Liver (tissue), 9 donors: ENCODE data around the gene RAET1G. TPM values are rescaled to one million over a fixed set of nuclear protein-coding genes. Genes with fewer than 3 reads are reported as not detected.

Experiments
- DNase-seq: peaks from one replicate; pipeline ENCODE4 v3.0.0-alpha.2; 2017; ENCODE audit warnings: low spot score
- H3K27ac ChIP-seq, 2 donors: one replicate each; pipeline ENCODE4 v1.7.0; 2013; ENCODE audit warnings: inconsistent platforms in 2 of 2, low read length in 2 of 2, control low read depth in 1 of 2, low read depth in 1 of 2, mild to moderate bottlenecking in 1 of 2
- H3K27me3 ChIP-seq, 4 donors: one replicate each; pipeline versions ENCODE4 v1.6.1 to v1.7.0; 2013; ENCODE audit warnings: low read length in 3 of 4, inconsistent platforms in 1 of 4, mild to moderate bottlenecking in 1 of 4, moderate library complexity in 1 of 4; ENCODE audit not compliant: control insufficient read depth in 4 of 4, insufficient read depth in 4 of 4
- H3K36me3 ChIP-seq, 4 donors: one replicate each; pipeline versions ENCODE4 v1.6.1 to v1.7.0; 2013; ENCODE audit warnings: low read length in 3 of 4, mild to moderate bottlenecking in 3 of 4, low read depth in 1 of 4, moderate library complexity in 1 of 4; ENCODE audit not compliant: control insufficient read depth in 4 of 4, insufficient read depth in 3 of 4
- H3K4me1 ChIP-seq, 4 donors: one replicate each; pipeline versions ENCODE4 v1.6.1 to v1.7.0; 2013; ENCODE audit warnings: low read length in 3 of 4, mild to moderate bottlenecking in 3 of 4, moderate library complexity in 1 of 4; ENCODE audit not compliant: control insufficient read depth in 4 of 4, insufficient read depth in 4 of 4
- H3K4me3 ChIP-seq, 3 donors: one replicate each; pipeline versions ENCODE4 v1.6.1 to v1.7.0; 2013; ENCODE audit warnings: low read length in 3 of 3, control low read depth in 1 of 3, low read depth in 1 of 3, mild to moderate bottlenecking in 1 of 3
- H3K9ac ChIP-seq, 2 donors: one replicate each; pipeline ENCODE4 v1.7.0; 2013; ENCODE audit warnings: low read length in 2 of 2, mild to moderate bottlenecking in 2 of 2, moderate library complexity in 2 of 2, control low read depth in 1 of 2, low read depth in 1 of 2
- H3K9me3 ChIP-seq, 4 donors: one replicate each; pipeline versions ENCODE4 v1.6.1 to v1.7.0; 2013; ENCODE audit warnings: low read length in 3 of 4; ENCODE audit not compliant: control insufficient read depth in 4 of 4
- FOXA1 ChIP-seq: IDR thresholded peaks from 2 replicates; pipeline ENCODE4 v1.6.1; 2016; ENCODE audit warnings: antibody characterized with exemption
- FOXA2 ChIP-seq: IDR thresholded peaks from 2 replicates; pipeline ENCODE4 v1.6.1; 2016; ENCODE audit warnings: antibody characterized with exemption
- GABPA ChIP-seq, 2 donors: IDR thresholded peaks in 1 of 2; conservative IDR thresholded peaks in 1 of 2; 2 replicates each; pipeline ENCODE4 v1.6.1; 2016; ENCODE audit warnings: antibody characterized with exemption in 2 of 2, mild to moderate bottlenecking in 1 of 2, moderate library complexity in 1 of 2
- HNF4A ChIP-seq, 2 donors: conservative IDR thresholded peaks; 2 replicates each; pipeline ENCODE4 v1.6.1; 2016; ENCODE audit warnings: antibody characterized with exemption in 2 of 2, mild to moderate bottlenecking in 2 of 2
- HNF4G ChIP-seq: IDR thresholded peaks from 2 replicates; pipeline ENCODE4 v1.6.1; 2016; ENCODE audit warnings: antibody characterized with exemption
- JUND ChIP-seq, 2 donors: IDR thresholded peaks; 2 replicates each; pipeline ENCODE4 v1.6.1; 2016; ENCODE audit warnings: antibody characterized with exemption in 2 of 2
- NR2F2 ChIP-seq: IDR thresholded peaks from 2 replicates; pipeline ENCODE4 v1.6.1; 2016; ENCODE audit warnings: antibody characterized with exemption
- RAD21 ChIP-seq, 2 donors: IDR thresholded peaks; 2 replicates each; pipeline ENCODE4 v1.6.1; 2016; ENCODE audit warnings: antibody characterized with exemption in 2 of 2, mild to moderate bottlenecking in 2 of 2
- RXRA ChIP-seq, 2 donors: IDR thresholded peaks; 2 replicates each; pipeline ENCODE4 v1.6.1; 2017 to 2018; ENCODE audit warnings: antibody characterized with exemption in 2 of 2, mild to moderate bottlenecking in 1 of 2
- SP1 ChIP-seq: IDR thresholded peaks from 2 replicates; pipeline ENCODE4 v1.6.1; 2018; ENCODE audit warnings: antibody characterized with exemption, mild to moderate bottlenecking
- TAF1 ChIP-seq: conservative IDR thresholded peaks from 2 replicates; pipeline ENCODE4 v1.6.1; 2016; ENCODE audit warnings: antibody characterized with exemption, mild to moderate bottlenecking
- YY1 ChIP-seq: IDR thresholded peaks from 2 replicates; pipeline ENCODE4 v1.6.1; 2016; ENCODE audit warnings: antibody characterized with exemption, mild to moderate bottlenecking
- WGBS: extraction: QIAGEN DNeasy Blood & Tissue Kit; methylation state at CpG from one replicate; pipeline ENCODE4 v1.1.7; 2013; 5-methylcytosine and 5-hydroxymethylcytosine counted together
- polyA plus RNA-seq, 2 donors: library from polyadenylated mRNA; stranded (reverse) in 1 of 2; unstranded in 1 of 2; fragments of 200-250 nt in 1 of 2; fragments of >200 nt in 1 of 2; fragmentation: Nextera tagmentation in 1 of 2; extraction: Ambion mirVana in 1 of 2; gene quantifications; one replicate each; pipeline versions ENCODE4 v1.2.1 to v1.2.3, GENCODE V29; 2013 to 2015
- total RNA-seq, 2 donors: library from RNA; depleted of rRNA; stranded (reverse); fragments of >200 nt; gene quantifications; one replicate each; pipeline ENCODE4 v1.2.3, GENCODE V29; 2014
- TF ChIP-seq, protein P1 (sequence below): fragments of 150-350 bp; IDR thresholded peaks from 2 replicates; pipeline ENCODE4 v1.5.1; 2017; ENCODE audit warnings: improper control_type of control experiment, low read depth, low read length; ENCODE audit not compliant: missing input control
- TF ChIP-seq, protein P2 (sequence below): IDR thresholded peaks from 2 replicates; pipeline ENCODE4 v1.6.1; 2016; ENCODE audit warnings: antibody characterized with exemption
- TF ChIP-seq, protein P3 (sequence below): IDR thresholded peaks from 2 replicates; pipeline ENCODE4 v1.6.1; 2016; ENCODE audit warnings: antibody characterized with exemption
- TF ChIP-seq, protein P4 (sequence below): IDR thresholded peaks from 2 replicates; pipeline ENCODE4 v1.6.1; 2016; ENCODE audit warnings: antibody characterized with exemption, mild to moderate bottlenecking
- TF ChIP-seq, protein P5 (sequence below): IDR thresholded peaks from 2 replicates; pipeline ENCODE4 v1.6.1; 2016; ENCODE audit warnings: antibody characterized with exemption
- donor health status: healthy.
- donor health status: healthy.
- donor health status: healthy.
- donor health status: healthy.
- donor health status: healthy.

The RAET1G gene
- total and polyA plus RNA-seq, 4 donors, result not detected

DNA sequence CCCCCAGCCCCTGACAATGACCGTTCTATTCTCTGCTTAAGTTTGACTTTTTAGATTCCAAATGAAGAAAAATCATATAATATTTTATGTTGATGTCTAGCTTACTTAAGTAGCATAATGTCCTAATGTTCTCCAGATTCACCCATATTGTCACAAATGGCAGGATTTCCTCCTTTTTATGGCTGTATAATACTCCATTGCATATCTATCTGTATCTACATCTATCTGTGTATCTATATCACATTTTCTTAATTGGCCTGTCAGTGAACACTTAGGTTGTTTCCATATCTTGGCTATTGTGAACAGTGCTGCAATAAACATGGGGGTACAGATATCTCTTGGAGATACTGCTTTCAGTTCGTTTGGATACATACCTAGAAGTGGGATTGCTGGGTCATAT, 51.7 kb downstream of the RAET1G start:
- TF ChIP-seq GABPA (IDR thresholded peaks at IDR 0.05 in 1 of 2, conservative IDR thresholded peaks at IDR 0.05 in 1 of 2) (no peak), NR2F2 (no peak), JUND (IDR thresholded peaks at IDR 0.05) (no peak), FOXA1 (no peak), HNF4G (no peak), YY1 (no peak), FOXA2 (no peak), HNF4A (conservative IDR thresholded peaks at IDR 0.05) (no peak)
- TF ChIP-seq, protein P1, sequence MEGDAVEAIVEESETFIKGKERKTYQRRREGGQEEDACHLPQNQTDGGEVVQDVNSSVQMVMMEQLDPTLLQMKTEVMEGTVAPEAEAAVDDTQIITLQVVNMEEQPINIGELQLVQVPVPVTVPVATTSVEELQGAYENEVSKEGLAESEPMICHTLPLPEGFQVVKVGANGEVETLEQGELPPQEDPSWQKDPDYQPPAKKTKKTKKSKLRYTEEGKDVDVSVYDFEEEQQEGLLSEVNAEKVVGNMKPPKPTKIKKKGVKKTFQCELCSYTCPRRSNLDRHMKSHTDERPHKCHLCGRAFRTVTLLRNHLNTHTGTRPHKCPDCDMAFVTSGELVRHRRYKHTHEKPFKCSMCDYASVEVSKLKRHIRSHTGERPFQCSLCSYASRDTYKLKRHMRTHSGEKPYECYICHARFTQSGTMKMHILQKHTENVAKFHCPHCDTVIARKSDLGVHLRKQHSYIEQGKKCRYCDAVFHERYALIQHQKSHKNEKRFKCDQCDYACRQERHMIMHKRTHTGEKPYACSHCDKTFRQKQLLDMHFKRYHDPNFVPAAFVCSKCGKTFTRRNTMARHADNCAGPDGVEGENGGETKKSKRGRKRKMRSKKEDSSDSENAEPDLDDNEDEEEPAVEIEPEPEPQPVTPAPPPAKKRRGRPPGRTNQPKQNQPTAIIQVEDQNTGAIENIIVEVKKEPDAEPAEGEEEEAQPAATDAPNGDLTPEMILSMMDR, result no peak
- Histone ChIP-seq H3K4me1 (peaks cover 0 to 9% (median 0%) of the 10 kb centered on the region in 4 donors), H3K4me3 (no peak overlapping the region), H3K36me3 (no peaks in the 10 kb centered on the region), H3K27me3 (no peaks in the 10 kb centered on the region), H3K27ac (no peak overlapping the region), H3K9me3 (no peaks in the 10 kb centered on the region), H3K9ac (no peak overlapping the region)
- 85% methylated on average over 2 of the region's 2 CpGs for WGBS
- no peak for DNase-seq

DNA sequence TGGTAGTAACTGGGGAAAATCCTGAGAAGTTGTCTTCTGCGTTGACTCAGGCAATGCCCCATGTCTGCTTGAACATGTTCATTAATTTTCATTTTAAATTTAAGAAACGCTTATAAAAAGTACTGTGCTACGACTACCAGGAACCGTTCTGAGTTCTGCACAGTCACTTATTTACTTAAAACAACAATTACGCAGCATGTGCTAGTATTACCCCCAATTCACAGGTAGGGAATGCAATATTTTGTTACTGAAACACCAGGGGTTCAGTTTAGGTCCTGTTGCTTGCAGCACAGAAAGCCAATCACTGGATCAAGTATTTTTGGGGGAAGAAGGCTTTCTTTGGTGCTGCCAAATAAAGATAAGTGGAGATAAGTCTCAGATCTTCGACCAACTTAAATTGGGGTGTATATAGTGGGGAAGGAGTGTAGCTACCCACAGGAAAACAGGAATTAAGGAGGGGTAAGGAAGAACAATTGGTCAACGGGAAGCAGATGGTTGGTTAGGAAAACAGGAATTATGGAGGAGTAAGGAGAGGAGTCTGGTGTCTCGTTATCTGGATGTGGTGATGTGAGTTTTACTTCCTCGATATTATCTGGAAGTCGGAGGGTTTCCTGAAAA, 53.5 kb downstream of the RAET1G start:
- 82% methylated on average over 10 of the region's 10 CpGs for WGBS

More for the DNA sequence above, 53.5 kb downstream of the RAET1G start:
- Histone ChIP-seq H3K36me3 (no peaks in the 10 kb centered on the region), H3K9me3 (no peaks in the 10 kb centered on the region), H3K4me1 (peaks cover 1 to 14% (median 2%) of the 10 kb centered on the region in 4 donors), H3K27ac (no peak overlapping the region), H3K9ac (no peak overlapping the region), H3K4me3 (no peak overlapping the region), H3K27me3 (no peaks in the 10 kb centered on the region)
- no peak for DNase-seq
- TF ChIP-seq NR2F2 (no peak), TAF1 (no peak), HNF4G (no peak), RAD21 (IDR thresholded peaks at IDR 0.05) (no peak), RXRA (IDR thresholded peaks at IDR 0.05) (no peak), FOXA2 (no peak), GABPA (IDR thresholded peaks at IDR 0.05 in 1 of 2, conservative IDR thresholded peaks at IDR 0.05 in 1 of 2) (no peak), HNF4A (conservative IDR thresholded peaks at IDR 0.05) (no peak), SP1 (no peak)
- TF ChIP-seq, protein P1, result no peak
- TF ChIP-seq, protein P2, sequence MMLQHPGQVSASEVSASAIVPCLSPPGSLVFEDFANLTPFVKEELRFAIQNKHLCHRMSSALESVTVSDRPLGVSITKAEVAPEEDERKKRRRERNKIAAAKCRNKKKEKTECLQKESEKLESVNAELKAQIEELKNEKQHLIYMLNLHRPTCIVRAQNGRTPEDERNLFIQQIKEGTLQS, result no peak
- TF ChIP-seq, protein P3, sequence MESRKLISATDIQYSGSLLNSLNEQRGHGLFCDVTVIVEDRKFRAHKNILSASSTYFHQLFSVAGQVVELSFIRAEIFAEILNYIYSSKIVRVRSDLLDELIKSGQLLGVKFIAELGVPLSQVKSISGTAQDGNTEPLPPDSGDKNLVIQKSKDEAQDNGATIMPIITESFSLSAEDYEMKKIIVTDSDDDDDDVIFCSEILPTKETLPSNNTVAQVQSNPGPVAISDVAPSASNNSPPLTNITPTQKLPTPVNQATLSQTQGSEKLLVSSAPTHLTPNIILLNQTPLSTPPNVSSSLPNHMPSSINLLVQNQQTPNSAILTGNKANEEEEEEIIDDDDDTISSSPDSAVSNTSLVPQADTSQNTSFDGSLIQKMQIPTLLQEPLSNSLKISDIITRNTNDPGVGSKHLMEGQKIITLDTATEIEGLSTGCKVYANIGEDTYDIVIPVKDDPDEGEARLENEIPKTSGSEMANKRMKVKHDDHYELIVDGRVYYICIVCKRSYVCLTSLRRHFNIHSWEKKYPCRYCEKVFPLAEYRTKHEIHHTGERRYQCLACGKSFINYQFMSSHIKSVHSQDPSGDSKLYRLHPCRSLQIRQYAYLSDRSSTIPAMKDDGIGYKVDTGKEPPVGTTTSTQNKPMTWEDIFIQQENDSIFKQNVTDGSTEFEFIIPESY, result no peak
- TF ChIP-seq, protein P4, sequence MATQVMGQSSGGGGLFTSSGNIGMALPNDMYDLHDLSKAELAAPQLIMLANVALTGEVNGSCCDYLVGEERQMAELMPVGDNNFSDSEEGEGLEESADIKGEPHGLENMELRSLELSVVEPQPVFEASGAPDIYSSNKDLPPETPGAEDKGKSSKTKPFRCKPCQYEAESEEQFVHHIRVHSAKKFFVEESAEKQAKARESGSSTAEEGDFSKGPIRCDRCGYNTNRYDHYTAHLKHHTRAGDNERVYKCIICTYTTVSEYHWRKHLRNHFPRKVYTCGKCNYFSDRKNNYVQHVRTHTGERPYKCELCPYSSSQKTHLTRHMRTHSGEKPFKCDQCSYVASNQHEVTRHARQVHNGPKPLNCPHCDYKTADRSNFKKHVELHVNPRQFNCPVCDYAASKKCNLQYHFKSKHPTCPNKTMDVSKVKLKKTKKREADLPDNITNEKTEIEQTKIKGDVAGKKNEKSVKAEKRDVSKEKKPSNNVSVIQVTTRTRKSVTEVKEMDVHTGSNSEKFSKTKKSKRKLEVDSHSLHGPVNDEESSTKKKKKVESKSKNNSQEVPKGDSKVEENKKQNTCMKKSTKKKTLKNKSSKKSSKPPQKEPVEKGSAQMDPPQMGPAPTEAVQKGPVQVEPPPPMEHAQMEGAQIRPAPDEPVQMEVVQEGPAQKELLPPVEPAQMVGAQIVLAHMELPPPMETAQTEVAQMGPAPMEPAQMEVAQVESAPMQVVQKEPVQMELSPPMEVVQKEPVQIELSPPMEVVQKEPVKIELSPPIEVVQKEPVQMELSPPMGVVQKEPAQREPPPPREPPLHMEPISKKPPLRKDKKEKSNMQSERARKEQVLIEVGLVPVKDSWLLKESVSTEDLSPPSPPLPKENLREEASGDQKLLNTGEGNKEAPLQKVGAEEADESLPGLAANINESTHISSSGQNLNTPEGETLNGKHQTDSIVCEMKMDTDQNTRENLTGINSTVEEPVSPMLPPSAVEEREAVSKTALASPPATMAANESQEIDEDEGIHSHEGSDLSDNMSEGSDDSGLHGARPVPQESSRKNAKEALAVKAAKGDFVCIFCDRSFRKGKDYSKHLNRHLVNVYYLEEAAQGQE, result no peak
- TF ChIP-seq, protein P5, sequence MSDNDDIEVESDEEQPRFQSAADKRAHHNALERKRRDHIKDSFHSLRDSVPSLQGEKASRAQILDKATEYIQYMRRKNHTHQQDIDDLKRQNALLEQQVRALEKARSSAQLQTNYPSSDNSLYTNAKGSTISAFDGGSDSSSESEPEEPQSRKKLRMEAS, result no peak
